ENCODE measurements around the gene ADAMTS2. TPM values are rescaled to one million over a fixed set of nuclear protein-coding genes. Genes with fewer than 3 reads are reported as not detected.

Gene ADAMTS2
- total RNA-seq, 2 experiments from 2014 or later, result not detected

DNA sequence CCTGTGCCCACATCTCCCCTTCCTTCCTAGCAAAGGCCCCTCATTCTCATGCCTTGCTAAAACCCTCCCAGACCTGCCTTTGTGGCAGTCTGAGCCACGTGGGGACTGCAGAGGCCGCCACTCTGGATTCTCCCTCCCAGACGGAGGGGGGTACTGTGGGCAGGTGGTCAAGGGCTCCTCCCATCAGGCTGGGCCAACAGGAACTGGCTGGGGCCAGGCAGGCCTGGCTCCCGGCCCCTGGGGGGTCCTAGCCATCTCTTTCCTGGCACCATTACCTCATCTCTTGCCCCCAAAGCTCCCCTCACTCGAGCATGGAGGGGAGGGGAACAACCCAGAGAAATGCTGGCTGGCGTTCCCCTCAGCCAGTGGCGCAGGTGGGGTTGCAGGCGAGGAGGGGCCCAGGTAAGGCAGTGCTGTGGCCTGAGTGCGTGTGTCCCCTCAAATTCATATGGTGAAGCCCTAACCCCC is 196.5 kb downstream of the ADAMTS2 start:
- DNase-seq, result no peak
- Mint-ChIP-seq H3K9me3 (no peaks in the 10 kb centered on the region), H3K27me3 (ENCODE audit: low read depth) (no peaks in the 10 kb centered on the region), H3K27ac (no peak overlapping the region), H3K4me1 (ENCODE audit: low read depth) (peaks cover 30% of the 10 kb centered on the region), H3K4me3 (no peak overlapping the region), H3K36me3 (ENCODE audit: low read depth) (no peaks in the 10 kb centered on the region)
- intact Hi-C loops (cut with micrococcal nuclease), result loop anchor here (10.0 kb wide), 3 partner anchors 706 to 926 kb away; partner anchors contain the start of genes MRNIP, PHYKPL and RNF130
- CTCF ChIA-PET, result no interaction called here

DNA sequence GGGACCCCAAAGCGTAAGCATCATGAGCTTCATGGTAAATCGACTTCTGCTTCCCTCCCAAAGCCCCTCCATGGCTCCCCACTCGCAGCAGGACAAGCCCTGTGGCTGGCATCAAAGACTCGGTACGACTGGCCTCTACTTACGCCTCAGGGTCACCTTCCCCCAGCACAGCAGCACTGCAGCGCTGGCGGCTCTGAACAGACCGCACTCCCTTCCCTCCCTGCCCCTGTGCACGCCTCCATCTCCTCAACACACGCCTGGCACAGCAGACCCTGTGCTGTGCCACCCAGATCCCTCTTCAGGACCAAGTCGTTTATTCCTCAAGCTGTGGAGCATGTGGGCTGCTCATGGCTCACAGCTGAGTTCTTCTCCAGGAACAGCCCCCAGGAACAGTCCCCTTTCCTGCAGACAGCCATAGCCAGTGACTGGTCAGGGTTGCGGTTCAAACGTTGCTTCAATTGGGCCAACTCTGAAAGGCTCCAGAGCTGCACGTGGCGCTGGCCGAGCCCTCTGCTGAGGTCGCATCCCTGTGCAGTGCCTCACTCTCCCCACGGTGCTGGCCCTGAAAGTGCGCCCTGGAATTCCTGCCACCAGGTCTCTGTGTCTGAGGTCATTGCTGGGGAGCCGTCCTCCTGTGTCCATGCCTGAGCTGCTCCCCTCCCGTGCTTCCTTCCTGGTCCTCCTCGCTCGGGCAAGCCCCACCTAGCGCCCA is 197.1 kb downstream of the ADAMTS2 start:
- intact Hi-C loops (cut with micrococcal nuclease), result loop anchor here (2.0 to 10.0 kb wide), 4 partner anchors 475 to 927 kb away; partner anchors contain the start of genes HNRNPH1, MRNIP, PHYKPL and RNF130
- H3K36me3 Mint-ChIP-seq (ENCODE audit: low read depth), result no peaks in the 10 kb centered on the region
- H3K27me3 Mint-ChIP-seq (ENCODE audit: low read depth), result no peaks in the 10 kb centered on the region
- peaks cover 34% of the 10 kb centered on the region for H3K4me1 Mint-ChIP-seq (ENCODE audit: low read depth)
- DNase-seq, result no peak
- no peak overlapping the region for H3K4me3 Mint-ChIP-seq
- CTCF ChIA-PET, result interaction anchor here (1.9 kb wide), 1 partner anchor 18 kb away, joined by 5 read pairs; no protein-coding TSS in a partner anchor
- no peak overlapping the region for H3K27ac Mint-ChIP-seq
- no peaks in the 10 kb centered on the region for H3K9me3 Mint-ChIP-seq

DNA sequence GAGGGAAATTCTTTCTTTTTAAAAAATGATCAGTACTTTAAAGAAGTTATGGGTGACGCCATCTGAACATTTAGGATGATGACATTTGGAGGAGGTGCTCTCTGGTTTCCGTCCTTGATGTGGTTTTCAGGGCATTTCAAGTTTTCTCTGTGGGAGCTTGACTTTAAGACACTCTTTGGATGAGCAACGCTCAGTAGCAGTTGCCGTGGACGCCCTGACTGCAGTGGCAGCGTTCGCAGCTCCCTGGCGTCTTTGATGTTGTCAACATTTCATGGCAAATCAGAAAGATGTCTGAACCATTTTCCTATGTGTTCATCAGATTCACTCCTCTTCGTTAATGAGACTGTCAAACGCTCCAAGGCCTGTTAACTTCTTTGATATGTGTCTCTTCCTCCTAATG is 199.0 kb downstream of the ADAMTS2 start:
- peaks cover 50% of the 10 kb centered on the region for H3K4me1 Mint-ChIP-seq (ENCODE audit: low read depth)
- intact Hi-C loops (cut with micrococcal nuclease), result loop anchor here (1.0 to 10.0 kb wide), 5 partner anchors 21 to 929 kb away; partner anchors contain the start of genes HNRNPH1, MRNIP, PHYKPL and RNF130
- H3K27ac Mint-ChIP-seq, result peak overlapping the region; percentile 77
- H3K9me3 Mint-ChIP-seq, result no peaks in the 10 kb centered on the region
- peak; percentile 84 for DNase-seq
- H3K27me3 Mint-ChIP-seq (ENCODE audit: low read depth), result no peaks in the 10 kb centered on the region
- CTCF ChIA-PET, result interaction anchor here (0.9 to 1.9 kb wide), 3 partner anchors 10 to 908 kb away, joined by 4 to 5 read pairs (median 4); no protein-coding TSS in a partner anchor
- peak overlapping the region; percentile 4 for H3K4me3 Mint-ChIP-seq
- H3K36me3 Mint-ChIP-seq (ENCODE audit: low read depth), result no peaks in the 10 kb centered on the region

DNA sequence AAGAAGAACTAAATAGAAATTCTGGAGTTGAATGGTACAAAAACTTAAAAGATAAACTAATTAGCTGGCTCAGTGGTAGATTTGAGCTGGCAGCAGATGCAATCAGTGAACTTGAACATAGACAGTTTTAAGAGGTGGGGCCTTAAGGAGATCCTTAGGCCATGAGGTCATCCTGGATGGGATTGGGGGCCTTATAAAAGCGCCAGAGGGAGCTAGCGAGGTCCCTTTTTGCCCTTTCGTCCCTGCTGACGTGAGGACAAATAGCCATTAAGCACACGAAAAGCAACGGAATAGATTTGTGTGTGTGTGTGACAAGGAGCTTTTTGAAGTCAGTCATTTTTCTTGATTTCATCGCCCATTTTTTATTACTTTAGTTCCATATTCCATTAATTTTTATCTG is 201.8 kb downstream of the ADAMTS2 start:
- peak overlapping the region; percentile 79 for H3K27ac Mint-ChIP-seq
- no peaks in the 10 kb centered on the region for H3K27me3 Mint-ChIP-seq (ENCODE audit: low read depth)
- no peak for DNase-seq
- no peak overlapping the region for H3K4me3 Mint-ChIP-seq
- H3K4me1 Mint-ChIP-seq (ENCODE audit: low read depth), result peaks cover 50% of the 10 kb centered on the region
- CTCF ChIA-PET, result interaction anchor here (0.6 to 1.8 kb wide), 3 partner anchors 24 to 1292 kb away, joined by 4 to 5 read pairs (median 4); no protein-coding TSS in a partner anchor
- intact Hi-C loops (cut with micrococcal nuclease), result loop anchor here (1.0 to 10.0 kb wide), 9 partner anchors 23 to 931 kb away; partner anchors contain the start of genes MRNIP, PHYKPL, RNF130 and ZNF354A
- no peaks in the 10 kb centered on the region for H3K36me3 Mint-ChIP-seq (ENCODE audit: low read depth)
- no peaks in the 10 kb centered on the region for H3K9me3 Mint-ChIP-seq

DNA sequence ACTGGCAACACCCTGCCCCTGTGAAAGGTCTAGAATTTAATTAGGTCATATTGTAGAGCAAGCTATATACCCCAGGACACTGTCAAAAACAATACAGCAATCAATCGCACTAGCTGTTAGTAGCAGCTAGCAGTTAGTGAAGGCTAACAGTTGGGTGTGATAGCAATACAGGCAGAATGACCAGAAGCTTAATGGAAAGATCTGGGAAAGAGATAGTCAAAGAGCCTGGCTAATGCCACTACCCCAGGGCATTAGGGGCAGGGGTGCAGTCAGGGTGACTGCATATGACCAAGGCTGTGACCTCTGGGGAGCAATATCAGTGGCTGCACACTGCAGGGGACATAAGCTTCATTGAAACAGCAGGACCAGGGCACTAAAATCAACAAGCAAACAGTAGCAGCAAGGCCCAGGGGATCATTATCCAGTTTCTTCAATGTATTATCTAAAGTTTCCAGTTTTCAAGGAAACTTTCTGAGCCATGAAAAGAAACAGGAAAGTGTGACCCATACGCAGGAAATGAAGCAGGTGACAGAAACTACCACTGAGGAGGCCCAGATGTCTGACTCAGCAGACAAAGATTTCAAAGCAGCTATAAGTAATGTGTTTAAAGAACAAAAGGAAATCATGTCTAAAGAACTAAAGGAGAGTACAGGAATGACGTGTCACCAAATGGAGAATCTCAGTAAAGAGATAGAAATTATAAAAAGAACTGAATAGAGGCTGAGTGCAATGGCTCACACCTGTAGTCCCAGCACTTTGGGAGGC is 202.6 kb downstream of the ADAMTS2 start:
- no peak overlapping the region for H3K4me3 Mint-ChIP-seq
- H3K36me3 Mint-ChIP-seq (ENCODE audit: low read depth), result no peaks in the 10 kb centered on the region
- peaks cover 48% of the 10 kb centered on the region for H3K4me1 Mint-ChIP-seq (ENCODE audit: low read depth)
- H3K27ac Mint-ChIP-seq, result peak overlapping the region; percentile 79
- no peaks in the 10 kb centered on the region for H3K27me3 Mint-ChIP-seq (ENCODE audit: low read depth)
- DNase-seq, result peak; percentile 75
- CTCF ChIA-PET, result interaction anchor here (0.6 to 1.8 kb wide), 4 partner anchors 25 to 1292 kb away, joined by 3 to 5 read pairs (median 4); no protein-coding TSS in a partner anchor
- H3K9me3 Mint-ChIP-seq, result no peaks in the 10 kb centered on the region
- intact Hi-C loops (cut with micrococcal nuclease), result loop anchor here (1.0 to 10.0 kb wide), 9 partner anchors 24 to 932 kb away; partner anchors contain the start of genes MRNIP, PHYKPL, RNF130 and ZNF354A

DNA sequence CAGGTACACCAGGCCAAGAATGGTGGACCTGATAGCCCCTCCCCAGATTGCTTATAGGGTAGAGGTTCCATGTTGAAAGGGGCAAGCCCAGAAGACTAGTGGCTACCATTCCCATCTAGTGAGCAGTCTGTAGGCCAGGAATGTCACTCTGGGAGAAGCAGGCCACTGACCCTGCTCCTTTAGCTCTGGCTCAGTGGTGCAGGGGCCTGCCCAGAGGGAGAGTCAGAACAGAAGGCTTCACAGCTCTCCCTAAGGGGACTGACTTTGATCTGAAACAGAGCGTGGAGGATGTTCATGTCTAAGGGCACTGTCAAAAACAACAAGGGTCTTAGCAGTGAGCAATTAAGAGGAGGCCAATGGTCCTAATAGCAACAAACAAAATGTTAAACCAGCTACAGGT is 203.4 kb downstream of the ADAMTS2 start:
- H3K27me3 Mint-ChIP-seq (ENCODE audit: low read depth), result no peaks in the 10 kb centered on the region
- peaks cover 45% of the 10 kb centered on the region for H3K4me1 Mint-ChIP-seq (ENCODE audit: low read depth)
- no peak overlapping the region for H3K4me3 Mint-ChIP-seq
- intact Hi-C loops (cut with micrococcal nuclease), result loop anchor here (2.0 to 10.0 kb wide), 8 partner anchors 25 to 933 kb away; partner anchors contain the start of genes MRNIP, PHYKPL, RNF130 and ZNF354A
- no peak for DNase-seq
- H3K36me3 Mint-ChIP-seq (ENCODE audit: low read depth), result no peaks in the 10 kb centered on the region
- CTCF ChIA-PET, result interaction anchor here (1.0 to 1.8 kb wide), 3 partner anchors 26 to 352 kb away, joined by 3 to 5 read pairs (median 4); no protein-coding TSS in a partner anchor
- peak overlapping the region; percentile 46 for H3K27ac Mint-ChIP-seq
- no peaks in the 10 kb centered on the region for H3K9me3 Mint-ChIP-seq

DNA sequence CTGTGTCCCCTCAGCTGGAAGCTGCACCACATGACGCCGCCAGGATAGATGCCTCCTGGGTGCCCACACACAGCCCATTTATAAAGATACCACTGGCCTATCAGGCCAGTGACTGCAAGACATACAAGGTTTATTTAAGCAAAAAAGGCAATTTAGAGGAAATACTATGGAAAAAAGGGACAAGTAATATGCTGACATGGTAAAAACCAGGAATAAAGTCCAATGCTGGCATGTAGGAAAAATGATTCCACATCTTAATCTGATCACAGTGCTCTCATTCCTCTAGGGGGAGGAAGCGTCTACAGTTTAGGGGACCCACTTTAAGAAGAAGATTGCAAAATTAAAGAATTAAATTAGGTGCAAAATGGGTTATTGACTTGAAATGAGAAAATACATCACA is 205.0 kb downstream of the ADAMTS2 start:
- Mint-ChIP-seq H3K36me3 (ENCODE audit: low read depth) (no peaks in the 10 kb centered on the region), H3K27ac (no peak overlapping the region), H3K9me3 (no peaks in the 10 kb centered on the region), H3K4me1 (ENCODE audit: low read depth) (peaks cover 30% of the 10 kb centered on the region), H3K4me3 (no peak overlapping the region), H3K27me3 (ENCODE audit: low read depth) (no peaks in the 10 kb centered on the region)
- intact Hi-C loops (cut with micrococcal nuclease), result loop anchor here (5.0 to 10.0 kb wide), 5 partner anchors 118 to 935 kb away; partner anchors contain the start of genes MRNIP, PHYKPL, RNF130 and ZNF354A
- no peak for DNase-seq
- CTCF ChIA-PET, result no interaction called here

DNA sequence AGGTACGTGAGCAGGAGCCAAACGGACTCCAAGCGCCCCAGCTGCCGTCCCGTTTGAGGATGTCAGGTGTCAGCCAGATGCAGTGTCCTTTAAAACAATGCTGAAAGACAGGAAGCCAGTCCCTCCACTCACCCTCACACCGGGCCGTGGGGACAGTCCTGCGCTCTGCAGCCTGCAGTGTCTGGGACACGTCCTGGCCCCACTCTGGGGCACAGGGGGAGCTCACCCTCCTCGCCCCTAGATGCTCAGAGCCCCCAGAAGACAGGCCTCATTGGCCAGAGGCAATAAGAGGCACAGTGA is 205.4 kb downstream of the ADAMTS2 start:
- CTCF ChIA-PET, result no interaction called here
- intact Hi-C loops (cut with micrococcal nuclease), result loop anchor here (5.0 to 10.0 kb wide), 5 partner anchors 118 to 935 kb away; partner anchors contain the start of genes MRNIP, PHYKPL, RNF130 and ZNF354A
- no peak overlapping the region for H3K27ac Mint-ChIP-seq
- no peaks in the 10 kb centered on the region for H3K36me3 Mint-ChIP-seq (ENCODE audit: low read depth)
- H3K4me3 Mint-ChIP-seq, result no peak overlapping the region
- peaks cover 27% of the 10 kb centered on the region for H3K4me1 Mint-ChIP-seq (ENCODE audit: low read depth)
- no peaks in the 10 kb centered on the region for H3K9me3 Mint-ChIP-seq
- H3K27me3 Mint-ChIP-seq (ENCODE audit: low read depth), result no peaks in the 10 kb centered on the region
- no peak for DNase-seq

DNA sequence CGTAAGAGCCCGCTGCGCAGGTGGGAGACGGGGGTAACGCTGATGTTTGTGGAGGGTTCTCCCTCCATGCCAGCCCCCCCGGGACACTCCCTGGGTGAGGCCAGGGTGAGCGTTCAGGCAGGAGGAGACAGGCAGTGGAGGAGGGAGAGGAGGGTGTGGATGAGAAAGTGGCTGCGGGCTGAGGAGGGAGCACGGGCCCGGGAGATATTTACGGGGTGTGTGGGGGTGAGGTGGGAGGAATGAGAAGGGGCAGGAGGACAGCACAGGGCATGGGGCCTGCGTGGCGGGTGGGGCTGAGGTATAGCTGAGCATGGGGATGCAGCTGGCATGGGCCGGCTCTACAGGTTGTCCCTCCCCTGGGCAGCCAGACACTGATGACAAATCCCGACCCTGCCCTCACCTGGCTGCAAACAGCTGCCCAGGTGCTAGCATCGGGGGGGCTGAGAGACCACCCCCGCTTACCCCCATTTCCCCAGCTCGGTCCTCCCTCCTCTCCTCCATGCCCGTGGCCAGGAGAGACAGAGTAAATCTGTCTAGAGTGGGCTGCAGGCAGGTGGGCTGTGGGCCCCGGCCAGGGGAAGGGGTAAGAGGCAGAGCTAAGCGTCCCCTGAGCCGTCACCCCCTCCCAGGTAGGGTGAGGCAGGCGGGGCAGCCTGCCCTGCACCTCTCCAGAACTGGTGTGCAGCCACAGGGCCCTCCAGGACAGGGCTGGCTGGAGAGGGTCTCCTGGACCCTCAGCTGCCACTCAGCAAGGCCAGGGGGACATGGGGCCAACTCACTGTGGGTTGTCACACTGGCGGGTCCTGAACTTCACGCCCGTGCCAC is 205.9 kb downstream of the ADAMTS2 start:
- no peak for DNase-seq
- Mint-ChIP-seq H3K9me3 (no peaks in the 10 kb centered on the region), H3K4me1 (ENCODE audit: low read depth) (peaks cover 23% of the 10 kb centered on the region), H3K4me3 (no peak overlapping the region), H3K27ac (no peak overlapping the region), H3K27me3 (ENCODE audit: low read depth) (no peaks in the 10 kb centered on the region), H3K36me3 (ENCODE audit: low read depth) (no peaks in the 10 kb centered on the region)
- intact Hi-C loops (cut with micrococcal nuclease), result no loop called here
- CTCF ChIA-PET, result no interaction called here

DNA sequence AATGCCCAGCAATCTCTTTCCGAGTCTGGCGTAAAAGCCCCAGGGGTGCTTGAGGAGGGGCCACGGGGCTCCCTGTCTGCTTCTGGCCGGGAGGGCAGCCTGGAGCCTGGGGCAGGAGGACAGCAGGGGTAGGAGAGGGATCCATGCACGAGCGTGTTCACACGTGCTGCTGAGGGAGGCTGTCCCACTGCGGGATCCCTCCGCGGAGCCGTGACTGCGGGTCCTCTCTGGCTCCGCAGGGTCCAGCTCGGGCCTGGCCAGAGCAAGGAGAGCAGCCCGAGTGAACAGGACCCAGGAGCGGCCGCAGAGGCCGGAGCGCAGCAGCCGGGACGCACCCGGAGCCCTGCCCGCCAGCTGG is 206.7 kb downstream of the ADAMTS2 start:
- H3K27me3 Mint-ChIP-seq (ENCODE audit: low read depth), result no peaks in the 10 kb centered on the region
- no peak overlapping the region for H3K4me3 Mint-ChIP-seq
- intact Hi-C loops (cut with micrococcal nuclease), result no loop called here
- H3K27ac Mint-ChIP-seq, result no peak overlapping the region
- no peak for DNase-seq
- peaks cover 20% of the 10 kb centered on the region for H3K4me1 Mint-ChIP-seq (ENCODE audit: low read depth)
- CTCF ChIA-PET, result no interaction called here
- H3K9me3 Mint-ChIP-seq, result no peaks in the 10 kb centered on the region
- no peaks in the 10 kb centered on the region for H3K36me3 Mint-ChIP-seq (ENCODE audit: low read depth)

DNA sequence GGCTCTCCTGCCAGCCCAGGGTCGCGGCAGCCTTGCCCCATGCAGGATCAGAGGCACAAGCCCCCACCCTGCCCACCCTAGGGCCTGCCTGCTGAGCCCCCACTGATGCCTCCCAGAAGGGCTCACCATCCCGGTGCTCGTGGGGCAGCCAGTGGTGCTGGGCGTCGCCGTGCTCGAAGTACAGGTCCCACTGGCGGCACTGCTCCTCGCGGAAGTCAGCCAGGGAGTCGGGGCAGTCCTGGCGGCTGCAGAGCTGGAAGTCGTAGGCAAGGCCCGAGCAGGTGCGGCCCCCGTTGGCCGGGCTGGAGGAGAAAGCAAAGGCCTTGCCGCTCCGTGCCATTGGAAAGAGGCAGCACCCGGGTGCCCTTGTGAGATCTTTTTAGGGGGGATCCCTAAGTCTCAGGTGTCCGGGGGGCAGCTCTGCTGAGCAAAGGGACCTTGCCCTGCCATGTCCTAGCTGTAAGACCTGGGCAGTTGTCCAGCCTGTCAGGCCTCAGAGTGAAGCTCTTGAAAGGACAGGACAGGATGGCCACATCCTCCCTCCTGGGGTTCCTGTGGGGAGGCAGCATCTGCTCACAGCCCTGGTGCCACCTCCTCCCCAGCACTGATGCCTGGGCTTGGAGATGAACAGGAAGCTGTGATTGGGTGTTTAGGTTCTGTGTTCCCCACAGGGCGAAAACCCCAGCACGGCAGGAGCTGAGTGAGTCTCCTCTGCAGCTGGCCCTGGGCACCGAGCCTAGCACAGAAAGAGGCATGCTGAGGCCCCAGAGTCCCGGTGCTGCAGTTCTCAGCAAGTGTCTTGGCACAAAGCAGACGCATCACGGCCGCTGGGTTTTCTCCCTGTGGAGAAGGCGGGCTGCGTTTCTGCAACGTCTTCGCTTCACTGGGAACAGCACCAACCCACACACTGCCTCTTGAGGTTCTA is 207.4 kb downstream of the ADAMTS2 start:
- no peak overlapping the region for H3K4me3 Mint-ChIP-seq
- CTCF ChIA-PET, result no interaction called here
- H3K27ac Mint-ChIP-seq, result no peak overlapping the region
- peaks cover 14% of the 10 kb centered on the region for H3K4me1 Mint-ChIP-seq (ENCODE audit: low read depth)
- DNase-seq, result no peak
- no peaks in the 10 kb centered on the region for H3K9me3 Mint-ChIP-seq
- intact Hi-C loops (cut with micrococcal nuclease), result no loop called here
- H3K36me3 Mint-ChIP-seq (ENCODE audit: low read depth), result no peaks in the 10 kb centered on the region
- no peaks in the 10 kb centered on the region for H3K27me3 Mint-ChIP-seq (ENCODE audit: low read depth)

Data from activated naive CD4-positive, alpha-beta T cell treated with anti-CD3 and anti-CD28 coated beads for 36 hours (primary cell).